ENCODE data around the gene KCNT2.
"Not testable (repeated sequence)": the region's sequence is repeated elsewhere in the genome, so short reads cannot be mapped to it uniquely, and the experiment has no call there.

KCNT2 gene

DNA sequence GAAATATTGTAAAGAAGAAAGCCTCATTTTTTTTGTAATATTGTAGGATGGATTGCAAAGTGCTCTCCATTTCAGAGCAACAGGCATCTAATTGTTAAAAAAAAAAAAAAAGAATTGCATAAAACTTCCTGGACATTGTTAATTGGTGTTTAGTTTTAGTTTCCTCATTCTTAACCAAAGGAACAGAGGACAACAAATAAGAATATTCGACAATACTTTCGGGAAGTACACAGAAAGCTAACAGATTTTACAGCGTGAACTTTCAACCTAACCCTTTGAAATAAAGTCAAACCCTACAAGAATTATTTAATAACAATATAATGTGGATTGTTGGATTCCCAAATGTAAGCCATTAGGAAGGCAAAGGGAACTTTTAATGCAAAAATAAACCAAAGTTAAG, 284.4 kb downstream of the KCNT2 start:
- no peak for DNase-seq (ENCODE audit: low read depth in 2 of 2)

DNA sequence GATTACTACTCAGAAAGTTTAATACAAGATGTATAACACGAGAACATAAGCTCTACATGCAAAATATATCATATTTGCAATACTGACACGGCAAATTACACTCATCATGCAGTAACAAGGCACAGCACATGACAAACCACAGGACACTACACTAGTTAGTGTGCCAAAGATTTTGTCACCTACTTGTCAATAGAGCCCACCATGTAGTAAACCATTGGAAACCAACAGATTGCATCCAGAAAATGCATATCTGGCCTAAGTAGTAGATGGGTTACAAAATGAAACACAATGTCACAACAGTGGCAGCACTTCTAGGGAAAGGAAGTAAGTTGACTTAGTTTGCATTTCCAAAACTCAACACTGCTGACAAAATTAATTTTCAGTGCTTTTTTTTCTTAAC, 288.9 kb downstream of the KCNT2 start:
- DNase-seq (ENCODE audit: low read depth in 2 of 2), result no peak

DNA sequence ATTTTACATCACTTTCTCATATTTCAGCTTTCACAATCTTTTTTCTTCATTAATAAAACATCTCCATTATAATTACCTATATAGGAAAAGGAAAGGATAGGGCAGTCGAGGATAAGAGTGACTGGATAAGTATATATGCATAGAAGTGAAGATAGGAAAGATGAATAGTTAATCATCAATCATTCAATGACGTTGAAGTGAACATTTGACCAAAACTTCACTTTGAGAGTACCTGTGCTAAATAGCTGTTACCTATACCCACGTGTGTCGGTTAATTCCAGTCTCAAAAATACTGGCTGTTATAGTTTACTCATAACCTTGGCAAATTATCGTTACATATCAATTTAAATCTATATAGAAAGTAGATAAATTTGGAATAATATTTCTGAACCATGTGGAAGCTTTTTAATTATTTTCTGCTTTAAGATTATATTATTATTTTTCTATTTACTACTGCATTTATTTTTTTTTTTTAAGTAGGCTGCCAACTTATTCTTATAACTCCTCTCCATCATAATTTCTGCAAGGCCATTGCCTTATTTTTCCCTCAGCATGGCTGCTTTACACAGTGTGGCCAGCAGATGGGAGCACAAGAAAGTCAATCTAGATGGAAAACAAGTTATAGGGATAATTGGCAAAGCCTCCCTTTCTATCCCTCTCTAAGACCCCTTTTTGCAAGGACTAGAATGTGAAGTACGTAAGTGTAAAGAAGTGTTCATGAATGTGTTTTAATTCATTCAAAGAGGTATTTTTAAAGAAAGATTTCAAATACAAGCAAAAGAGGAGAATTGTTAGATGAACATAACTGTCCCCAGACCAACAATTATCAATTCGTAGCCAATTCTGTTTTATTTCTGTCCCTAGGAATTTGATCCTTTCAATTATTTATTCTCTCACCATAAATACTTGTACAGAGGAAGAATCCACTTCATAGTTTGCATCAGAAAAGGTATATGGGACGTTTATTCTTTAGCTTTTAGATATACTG, 290.4 kb downstream of the KCNT2 start:
- no peak for DNase-seq (ENCODE audit: low read depth in 2 of 2)

DNA sequence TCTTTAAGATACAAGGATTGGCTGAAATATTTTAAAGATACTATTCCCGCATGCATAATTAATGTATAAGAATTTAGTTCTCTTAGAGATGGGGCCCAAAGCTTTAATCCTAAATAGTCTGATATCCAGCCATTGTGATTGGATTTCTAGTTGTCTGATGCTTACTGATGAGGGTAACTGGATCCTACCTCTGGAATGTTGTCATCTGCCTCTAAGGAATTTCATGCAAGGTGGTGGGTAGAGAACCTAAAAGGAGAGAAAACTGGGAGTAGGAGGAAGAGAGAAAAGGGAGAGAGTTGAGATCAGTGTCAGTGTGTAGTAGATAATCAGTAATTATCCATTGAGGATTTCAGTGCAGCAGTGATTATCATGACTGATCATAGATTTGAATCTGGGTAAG, 295.5 kb downstream of the KCNT2 start:
- DNase-seq (ENCODE audit: low read depth in 2 of 2), result no peak

DNA sequence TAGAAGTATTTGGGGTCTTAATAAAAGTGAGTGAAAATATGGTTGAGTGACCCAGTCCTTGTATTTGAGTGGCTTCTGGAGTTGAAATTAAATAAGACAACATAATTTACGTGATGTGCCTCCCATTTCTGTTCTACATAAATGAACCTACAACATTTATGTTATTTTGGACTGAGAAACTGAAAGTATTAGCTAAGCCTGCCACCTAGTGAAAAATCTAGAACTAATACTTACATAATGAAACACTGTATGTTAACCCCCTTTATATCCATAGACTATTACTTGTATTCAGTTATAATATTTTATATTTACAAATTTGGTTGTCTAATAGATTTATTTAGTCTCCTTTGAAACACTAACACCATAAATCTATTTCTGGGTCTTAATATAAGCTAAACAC, 298.9 kb downstream of the KCNT2 start:
- DNase-seq (ENCODE audit: low read depth in 2 of 2), result no peak

DNA sequence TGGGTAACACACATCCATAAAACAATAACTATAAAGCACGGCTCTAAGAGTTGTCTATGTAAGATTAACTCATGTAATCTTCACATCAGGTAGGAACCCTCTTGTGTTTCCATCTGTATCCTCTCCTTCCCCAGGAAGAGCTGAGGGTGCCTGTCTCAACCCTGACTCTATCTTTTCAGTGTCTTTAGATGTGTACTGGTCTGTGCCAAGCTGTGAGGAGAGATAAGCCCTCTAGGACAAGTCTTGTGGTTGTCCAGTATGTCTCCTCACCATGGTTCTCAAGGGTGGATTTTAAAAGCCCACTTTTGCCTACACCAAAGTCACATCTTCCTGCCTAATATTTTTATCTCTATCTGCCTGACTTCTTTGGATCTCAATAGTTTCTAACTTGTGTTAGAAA, 300.1 kb downstream of the KCNT2 start:
- DNase-seq (ENCODE audit: low read depth in 2 of 2), result no peak

DNA sequence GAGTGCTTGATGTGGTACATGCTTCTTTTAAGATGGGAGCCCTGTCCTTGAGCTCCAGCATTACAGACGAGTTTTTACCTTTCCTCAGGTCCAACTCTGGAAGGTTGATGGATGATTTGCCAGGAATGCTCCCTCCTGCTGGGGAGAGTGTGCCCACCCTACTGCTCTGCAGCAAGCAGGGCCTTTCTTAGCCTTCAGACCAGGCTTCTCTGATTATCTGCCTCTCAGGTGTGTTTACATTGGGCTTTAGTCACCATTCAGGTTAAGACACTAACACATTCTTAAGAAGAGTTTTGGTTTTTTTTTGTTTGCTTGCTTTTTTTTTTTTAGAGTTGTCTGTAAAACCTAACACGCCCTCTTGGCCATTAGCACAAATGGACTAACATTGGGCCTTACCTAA, 301.8 kb downstream of the KCNT2 start:
- no peak for DNase-seq (ENCODE audit: low read depth in 2 of 2)

DNA sequence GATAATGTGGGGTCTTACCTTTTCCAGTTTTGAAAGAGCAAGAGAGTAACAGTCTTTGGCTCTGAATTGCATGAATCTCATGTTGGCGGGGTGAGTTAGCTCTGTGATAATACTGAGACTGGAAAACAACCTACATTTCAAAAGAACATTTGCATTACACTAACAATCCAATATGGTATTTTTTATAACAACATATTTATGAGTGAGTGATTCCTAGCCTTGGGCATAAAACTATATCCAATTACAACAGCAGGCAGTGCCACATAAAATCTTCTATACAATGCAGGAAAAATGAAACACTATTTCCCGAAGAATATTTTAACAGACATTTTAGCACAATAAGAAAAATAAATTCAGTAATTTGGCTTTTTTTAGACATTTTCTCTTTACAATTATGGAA, 303.0 kb downstream of the KCNT2 start:
- no peak for DNase-seq (ENCODE audit: low read depth in 2 of 2)

DNA sequence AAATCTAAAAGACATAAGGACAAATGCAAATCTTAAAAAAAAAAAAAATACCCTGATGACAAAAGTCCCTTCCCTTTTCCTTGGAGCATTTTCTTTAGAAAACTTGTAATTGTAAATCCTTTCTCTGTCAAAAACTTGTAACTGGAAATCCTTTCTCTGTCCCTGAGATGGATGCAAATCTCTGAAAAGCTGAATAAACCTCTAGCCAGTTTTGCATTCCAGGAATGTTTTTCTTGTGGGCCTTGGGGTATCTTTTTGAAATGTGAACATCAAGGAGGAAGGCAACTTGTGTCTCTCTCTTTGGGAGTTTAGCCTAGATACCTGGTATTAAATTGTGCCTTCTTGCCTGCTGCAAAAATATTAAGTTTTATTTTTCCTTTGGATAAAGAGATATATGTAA, 305.3 kb downstream of the KCNT2 start:
- no peak for DNase-seq (ENCODE audit: low read depth in 2 of 2)

DNA sequence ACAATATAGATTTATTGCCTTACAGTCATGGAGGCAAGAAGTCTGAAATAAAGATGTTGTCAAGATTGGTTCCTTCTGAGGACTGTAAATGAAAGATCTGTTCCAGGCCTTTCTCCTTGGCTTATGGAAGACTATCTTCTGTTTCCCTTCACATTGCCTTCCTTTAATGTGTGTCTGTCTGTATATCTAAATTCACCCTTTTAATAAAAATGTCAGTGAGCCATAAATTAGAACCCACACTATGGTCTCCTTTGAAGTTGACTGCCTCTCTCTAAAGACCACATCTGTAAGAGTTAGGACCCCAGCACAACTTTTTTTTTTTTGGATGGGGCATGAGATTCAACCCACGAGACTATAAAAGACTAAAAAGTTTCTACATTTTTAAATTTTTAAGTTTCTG, 305.8 kb downstream of the KCNT2 start:
- no peak for DNase-seq (ENCODE audit: low read depth in 2 of 2)

DNA sequence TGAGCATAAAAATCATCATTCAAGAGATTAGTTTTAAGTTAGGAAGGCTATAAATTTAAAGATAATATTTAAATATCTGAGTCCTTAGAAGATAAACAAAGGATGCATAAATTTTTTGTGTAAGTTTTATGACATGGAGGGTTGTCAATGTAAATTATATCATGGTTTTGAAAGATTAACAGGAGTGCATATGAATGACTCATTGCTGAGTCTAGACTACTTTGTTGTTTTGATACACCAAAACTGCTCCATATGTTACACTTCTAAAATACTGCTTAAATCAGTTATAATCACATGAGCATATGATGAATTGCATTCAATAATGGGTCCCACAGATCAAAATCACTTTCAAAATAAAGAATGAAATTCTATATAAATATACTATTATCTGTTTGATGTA, 312.5 kb downstream of the KCNT2 start:
- no peak for DNase-seq (ENCODE audit: low read depth in 2 of 2)

DNA sequence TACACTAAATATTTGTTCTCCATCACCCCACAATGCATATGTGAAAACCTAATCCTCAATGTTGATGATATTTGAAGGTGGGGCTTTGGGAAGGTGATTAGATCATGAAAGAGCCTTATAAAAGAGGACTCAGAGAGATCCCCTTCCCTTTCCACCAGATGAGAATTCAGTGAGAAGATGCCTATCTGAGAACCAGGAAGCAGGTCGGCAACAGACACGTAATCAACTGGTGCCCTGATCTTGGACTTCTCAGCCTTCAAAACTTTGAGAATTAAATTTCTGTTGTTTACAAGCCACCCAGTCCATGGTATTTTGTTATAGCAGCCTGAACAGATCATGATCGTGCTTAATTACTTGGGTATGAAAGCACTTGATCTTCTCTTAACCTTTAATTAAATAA, 329.4 kb downstream of the KCNT2 start:
- no peak for DNase-seq (ENCODE audit: low read depth in 2 of 2)

DNA sequence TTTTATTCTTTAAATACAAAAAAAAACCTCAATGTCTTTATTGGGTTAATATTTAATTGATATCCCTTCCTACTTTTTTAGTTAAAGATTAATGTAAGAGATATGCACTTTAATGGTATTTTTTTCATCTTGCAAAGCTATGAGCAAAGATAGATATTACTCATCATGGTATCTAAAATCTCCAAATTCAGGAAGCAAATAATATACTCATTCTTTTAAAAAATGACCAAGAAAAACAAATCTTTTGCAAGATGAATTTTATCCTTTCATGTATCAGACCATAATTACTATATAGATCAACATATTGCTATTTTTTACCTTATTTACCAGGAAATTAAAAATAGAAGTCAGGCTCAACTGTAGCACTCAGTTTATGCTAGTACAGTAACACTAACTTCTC, 330.4 kb downstream of the KCNT2 start:
- DNase-seq (ENCODE audit: low read depth in 2 of 2), result no peak

DNA sequence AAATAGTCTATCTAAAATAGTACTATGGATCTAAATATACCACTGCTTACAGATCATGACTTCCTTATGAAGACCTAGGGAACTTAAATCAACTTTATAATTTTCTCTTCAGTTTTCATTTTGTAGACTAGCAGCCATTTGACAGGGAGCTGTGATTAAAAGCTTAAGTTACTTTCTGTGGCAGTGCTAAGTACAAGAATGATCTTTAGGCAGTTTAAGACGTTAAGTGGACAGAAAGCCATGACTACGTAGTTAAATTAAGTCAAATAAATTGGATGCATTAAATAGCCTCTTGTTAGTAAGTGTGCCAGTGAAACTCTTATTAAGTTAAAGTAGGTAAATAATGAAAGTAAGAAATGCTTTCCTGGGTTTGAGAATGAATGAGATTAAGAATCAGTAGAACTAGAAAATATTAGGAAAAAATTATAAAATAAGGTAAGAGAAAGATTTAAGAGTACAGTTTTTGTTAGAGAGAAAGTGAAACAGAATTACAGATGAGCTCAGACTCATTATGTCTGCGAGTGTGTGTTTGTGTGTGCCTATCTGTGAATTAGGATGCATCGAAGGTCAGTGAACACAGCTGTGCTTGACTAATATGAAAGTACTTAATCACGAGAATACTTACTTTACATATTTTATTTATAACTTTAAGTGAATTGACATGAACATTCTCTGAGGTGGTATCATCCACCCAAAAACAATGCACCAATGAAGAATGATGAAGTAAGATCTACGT, 336.9 kb downstream of the KCNT2 start:
- no peak for DNase-seq (ENCODE audit: low read depth in 2 of 2)

DNA sequence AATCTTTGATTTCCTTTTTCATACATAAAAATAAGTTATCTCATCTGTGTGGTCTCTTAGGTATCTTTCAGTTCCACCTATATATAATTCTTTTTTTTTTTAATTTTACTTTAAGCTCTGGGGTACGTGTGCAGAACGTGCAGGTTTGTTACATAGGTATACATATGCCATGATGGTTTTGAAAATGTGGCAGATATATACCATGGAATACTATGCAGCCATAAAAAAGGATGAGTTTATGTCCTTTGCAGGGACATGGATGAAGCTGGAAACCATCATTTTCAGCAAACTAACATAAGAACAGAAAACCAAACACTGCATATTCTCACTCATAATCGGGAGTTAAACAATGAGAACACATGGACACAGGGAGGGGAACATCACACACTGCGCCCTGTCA, 345.2 kb downstream of the KCNT2 start:
- DNase-seq (ENCODE audit: low read depth in 2 of 2), result not testable (repeated sequence)

DNA sequence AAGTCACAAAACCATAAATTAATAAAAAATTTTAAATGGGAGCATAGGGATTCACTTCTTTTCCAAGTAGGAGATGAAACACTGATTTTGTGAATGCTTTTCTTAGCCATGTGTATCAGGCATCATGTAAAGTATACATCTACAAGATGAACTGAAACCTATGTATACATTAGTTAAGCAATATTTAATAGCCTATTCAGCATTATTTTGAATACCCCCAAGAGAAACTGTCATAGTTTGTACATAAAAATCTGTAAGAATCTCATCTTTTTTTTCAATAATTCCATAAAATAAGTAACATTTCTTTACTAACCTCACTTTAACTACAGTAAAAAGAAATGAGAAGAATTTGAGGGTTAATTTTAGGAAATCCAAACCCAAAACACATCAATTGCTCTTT, 348.0 kb downstream of the KCNT2 start:
- no peak for DNase-seq (ENCODE audit: low read depth in 2 of 2)

DNA sequence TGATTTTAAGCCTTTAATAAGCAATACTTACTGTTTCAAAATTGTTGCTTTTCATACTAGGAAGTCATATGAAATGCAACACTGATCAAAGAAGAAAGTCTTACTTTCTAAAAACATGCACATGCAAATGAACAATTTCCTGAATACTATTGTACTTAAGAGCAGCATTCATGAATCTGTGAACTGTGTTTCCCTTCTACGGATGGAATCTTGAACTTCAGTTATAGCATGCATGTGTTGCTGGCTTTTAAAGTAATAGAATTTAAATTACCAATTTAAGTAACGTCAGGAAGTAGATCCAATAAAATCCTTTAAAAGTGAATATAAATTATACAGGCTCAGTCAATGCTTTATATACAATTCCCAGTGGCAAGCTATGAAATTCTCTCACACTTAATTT, 348.9 kb downstream of the KCNT2 start:
- no peak for DNase-seq (ENCODE audit: low read depth in 2 of 2)

DNA sequence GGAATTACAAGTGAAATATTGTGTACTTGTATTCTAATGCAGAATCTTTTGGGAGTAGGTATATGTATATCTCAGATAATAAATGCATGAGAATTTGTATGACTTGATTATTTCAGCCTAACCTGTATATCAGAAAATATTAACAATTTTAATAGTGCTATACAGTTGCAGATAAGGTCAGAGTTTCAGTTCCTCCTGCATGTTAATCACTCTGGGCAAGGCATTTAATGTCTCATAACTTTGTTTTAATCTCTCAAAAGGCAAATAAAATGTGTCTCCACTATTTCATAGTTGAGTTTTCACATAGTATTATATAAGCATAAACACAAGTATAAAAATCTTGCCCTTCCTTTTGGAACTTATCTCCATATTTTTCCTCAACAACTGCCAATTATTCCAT, 352.5 kb downstream of the KCNT2 start:
- no peak for DNase-seq (ENCODE audit: low read depth in 2 of 2)

DNA sequence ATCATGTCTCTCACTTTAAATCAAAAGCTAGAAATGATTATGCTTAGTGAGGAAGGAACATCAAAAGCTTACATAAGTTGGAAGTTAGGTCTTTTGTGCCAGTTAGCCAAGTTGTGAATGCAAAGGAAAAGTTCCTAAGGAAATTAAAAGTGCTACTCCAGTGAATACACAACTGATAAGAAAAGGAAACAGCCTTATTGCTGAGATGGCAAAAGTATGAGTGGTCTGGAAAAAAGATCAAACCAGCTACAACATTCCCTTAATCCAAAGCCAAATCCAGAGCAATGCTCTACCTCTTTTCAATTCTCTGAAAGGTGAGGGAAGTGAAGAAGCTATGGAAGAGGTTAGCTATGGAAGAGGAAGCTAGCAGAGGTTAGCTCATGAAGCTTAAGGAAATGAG, 378.7 kb downstream of the KCNT2 start:
- no peak for DNase-seq (ENCODE audit: low read depth in 2 of 2)

DNA sequence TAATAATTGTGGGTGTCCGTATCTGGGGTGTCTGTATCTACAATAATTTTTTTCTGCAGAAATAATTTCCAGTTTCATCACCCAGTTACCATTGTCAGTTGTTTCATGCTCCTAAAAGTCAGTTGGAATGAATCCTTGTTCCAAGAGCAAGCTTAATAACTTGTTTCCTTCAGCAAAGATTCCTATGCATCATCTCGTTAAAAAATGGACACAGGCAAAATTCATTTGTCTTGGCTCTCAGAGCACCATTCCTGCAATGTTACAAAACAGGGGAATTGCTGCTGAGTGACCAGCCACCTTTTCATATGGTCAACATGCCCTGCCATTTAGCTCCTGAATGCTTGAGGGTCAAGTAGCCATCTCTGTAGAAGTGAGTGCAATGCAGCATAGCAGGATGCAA, 393.4 kb downstream of the KCNT2 start:
- no peak for DNase-seq (ENCODE audit: low read depth in 2 of 2)

DNA sequence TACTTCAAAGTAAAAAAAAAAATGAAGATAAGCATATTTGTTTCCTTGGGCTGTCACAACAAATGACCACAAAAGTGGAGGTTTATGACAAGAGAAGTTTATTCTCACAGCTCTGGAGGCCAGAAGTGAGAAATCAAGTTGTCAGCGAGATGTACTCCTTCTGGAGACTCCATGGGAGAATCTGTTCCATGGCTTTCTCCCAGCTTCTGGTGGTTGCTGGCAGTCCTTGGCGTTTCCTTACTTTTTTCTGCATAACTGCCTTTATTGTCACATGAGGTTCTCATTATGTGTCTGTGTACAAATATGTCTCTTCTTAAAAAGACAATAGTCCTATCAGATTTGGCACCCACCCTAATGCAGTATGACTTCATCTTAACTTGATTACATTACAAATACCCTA, 398.3 kb downstream of the KCNT2 start:
- DNase-seq (ENCODE audit: low read depth in 2 of 2), result no peak

DNA sequence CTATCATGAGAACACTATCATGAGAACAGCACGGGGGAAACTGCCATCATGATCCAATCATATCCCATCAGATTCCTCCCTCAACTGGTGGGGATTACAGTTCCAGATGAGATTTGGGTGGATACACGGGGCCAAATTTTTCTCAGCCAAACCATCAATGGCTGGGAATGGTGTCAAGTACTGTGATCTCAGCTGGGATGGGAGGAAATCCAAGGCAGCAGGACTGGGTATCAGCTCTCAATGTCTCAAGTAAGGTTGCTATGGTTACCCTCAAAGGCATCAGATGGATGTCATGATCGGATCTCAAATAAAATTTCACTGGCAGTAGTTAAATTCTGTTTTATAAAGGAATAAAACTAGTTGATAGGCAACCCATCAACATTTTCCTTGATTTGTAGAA, 399.0 kb downstream of the KCNT2 start:
- no peak for DNase-seq (ENCODE audit: low read depth in 2 of 2)

DNA sequence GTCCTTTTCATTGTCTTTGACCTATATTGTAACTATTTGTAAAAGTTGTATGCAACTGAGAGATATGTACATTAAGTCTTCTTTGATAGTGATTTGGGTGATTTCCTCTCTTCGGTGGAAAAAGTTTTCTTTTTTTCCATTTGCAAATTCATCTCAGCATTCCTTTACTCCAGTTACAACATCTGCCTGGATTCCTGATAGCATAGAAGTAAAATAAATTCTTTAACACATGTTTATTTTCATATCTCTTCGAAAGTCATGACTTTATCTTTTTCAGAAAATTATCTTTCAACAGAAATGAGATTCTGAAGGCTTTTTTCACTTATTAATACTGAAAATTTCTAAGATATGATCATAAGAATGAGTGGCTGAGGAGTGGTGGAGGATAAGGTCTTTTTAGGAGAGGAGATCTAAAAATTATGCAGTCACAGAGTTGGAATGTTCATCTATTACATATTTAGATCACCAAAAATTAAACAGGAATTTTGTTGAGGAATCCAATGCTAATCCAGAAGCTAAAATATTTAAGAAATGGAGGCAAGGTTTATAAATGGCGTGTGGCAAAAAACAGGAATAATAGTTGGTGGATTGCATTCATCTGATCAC, 400.5 kb downstream of the KCNT2 start:
- DNase-seq (ENCODE audit: low read depth in 2 of 2), result no peak
